Measurements from ENCODE around the gene GRM8.

The GRM8 gene

DNA sequence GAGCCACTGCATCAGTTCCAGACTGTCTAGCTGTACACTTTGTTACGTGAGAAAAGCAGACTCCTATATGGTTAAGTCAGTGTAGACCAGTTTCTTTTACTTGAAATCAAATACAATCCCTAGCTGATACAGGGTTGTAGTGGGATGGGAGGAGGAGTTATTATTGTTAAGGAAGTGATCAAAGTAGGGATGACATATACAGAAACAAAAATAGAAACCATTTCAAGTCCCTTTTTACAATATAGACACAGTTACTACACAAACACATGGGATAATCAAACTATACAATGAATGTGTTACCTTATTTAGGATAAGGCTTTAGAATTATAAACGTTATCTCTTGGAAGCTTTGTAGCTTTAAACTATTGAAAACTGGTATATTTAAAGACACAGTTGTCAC is 233.9 kb downstream of the GRM8 start:
- no peak for TF ChIP-seq CTCF (IDR thresholded peaks at IDR 0.05; ENCODE audit: low read depth, low read length)

DNA sequence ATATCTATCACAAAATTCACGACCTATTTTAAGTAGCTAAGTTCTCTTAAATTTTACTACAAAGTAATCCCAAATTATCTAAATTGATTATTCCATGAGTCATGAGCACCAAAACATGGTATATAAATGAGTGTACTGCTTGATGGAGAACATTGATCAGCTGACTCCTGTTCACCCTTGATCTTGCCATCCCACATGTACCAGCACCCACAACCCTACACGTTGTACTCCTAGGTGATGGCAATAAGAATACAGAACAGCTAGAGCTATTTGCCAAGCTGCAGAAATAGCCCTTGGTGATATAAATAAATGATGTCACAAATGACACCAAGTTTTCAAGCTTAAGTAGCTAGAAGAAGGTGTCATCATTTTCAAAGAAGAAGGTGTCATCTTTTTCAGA is 235.5 kb downstream of the GRM8 start:
- TF ChIP-seq CTCF (IDR thresholded peaks at IDR 0.05; ENCODE audit: low read depth, low read length) = no peak
- H3K4me3 ChIP-seq (ENCODE audit: low read depth, low read length) = no peak overlapping the region

More for the DNA sequence above, 233.9 kb downstream of the GRM8 start:
- no peak overlapping the region for H3K4me3 ChIP-seq (ENCODE audit: low read depth, low read length)

GRCh38 chr7:127000725-127001124 is 252.0 kb downstream of the GRM8 start:
- no peak overlapping the region for H3K4me3 ChIP-seq (ENCODE audit: low read depth, low read length)
- TF ChIP-seq CTCF (IDR thresholded peaks at IDR 0.05; ENCODE audit: low read depth, low read length) = no peak

DNA sequence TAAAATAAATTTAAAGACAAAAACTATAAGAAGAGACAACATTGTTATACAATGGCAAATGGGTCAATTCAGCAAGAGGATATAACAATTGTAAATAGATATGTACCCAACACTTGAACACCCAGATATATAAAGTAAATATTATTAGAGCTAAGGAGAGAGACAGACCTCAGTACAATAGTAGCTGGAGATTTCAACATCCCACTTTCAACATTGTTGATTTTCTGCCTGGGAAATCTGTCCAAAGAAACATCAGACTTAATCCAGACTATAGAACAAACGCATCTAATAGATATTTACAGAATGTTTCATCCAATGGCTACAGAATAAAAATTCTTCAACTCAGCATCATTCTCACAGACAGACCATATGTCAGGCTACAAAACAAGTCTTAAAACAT is 256.1 kb downstream of the GRM8 start:
- H3K4me3 ChIP-seq (ENCODE audit: low read depth, low read length) = no peak overlapping the region
- TF ChIP-seq CTCF (IDR thresholded peaks at IDR 0.05; ENCODE audit: low read depth, low read length) = no peak

DNA sequence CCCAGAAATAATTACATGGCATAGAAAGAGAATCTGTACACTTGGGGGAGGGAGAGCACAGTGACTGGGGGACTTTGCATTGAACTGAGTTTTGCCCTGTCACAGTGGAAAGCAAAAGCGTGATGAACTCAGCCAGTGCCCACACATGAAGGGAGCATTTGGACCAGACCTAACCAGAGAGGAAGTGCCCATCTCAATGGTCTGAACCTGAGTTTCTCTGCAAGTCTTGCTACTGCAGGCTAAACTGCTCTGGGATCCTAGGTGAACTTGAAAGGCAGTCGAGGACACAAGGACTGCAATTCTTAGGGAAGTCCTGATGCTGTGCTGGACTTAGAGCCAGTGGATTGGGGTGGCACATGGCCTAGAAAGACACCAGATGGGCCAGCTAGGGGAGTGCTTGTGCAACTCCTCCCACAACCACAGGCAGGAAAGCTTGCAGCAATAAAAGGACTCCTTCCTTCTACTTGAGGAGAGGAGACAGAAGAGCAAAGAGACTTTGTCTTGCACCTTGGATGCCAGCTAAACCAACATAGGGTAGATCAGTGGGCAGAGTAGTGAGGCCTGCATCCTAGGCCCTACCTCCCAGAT is 259.0 kb downstream of the GRM8 start:
- no peak overlapping the region for H3K4me3 ChIP-seq (ENCODE audit: low read depth, low read length)
- no peak for TF ChIP-seq CTCF (IDR thresholded peaks at IDR 0.05; ENCODE audit: low read depth, low read length)

DNA sequence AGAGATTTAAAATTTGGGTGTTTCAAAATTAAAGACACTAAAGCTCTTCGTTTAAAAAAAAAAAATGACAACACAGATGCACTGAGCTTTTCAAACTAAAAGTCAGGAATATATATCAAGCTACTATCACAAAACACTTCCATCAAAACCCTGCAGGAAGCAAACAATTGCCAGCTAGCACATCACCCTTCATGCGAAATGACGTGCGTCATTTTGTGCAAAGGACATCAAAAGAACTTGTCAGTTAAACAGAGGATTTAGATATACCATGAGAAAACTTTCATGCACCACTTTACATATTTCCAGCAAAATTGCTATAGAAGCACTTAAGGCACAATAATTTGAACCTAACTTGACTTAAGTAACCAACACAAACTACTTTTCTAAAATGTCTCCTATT is 264.7 kb downstream of the GRM8 start:
- H3K4me3 ChIP-seq (ENCODE audit: low read depth, low read length) = no peak overlapping the region
- no peak for TF ChIP-seq CTCF (IDR thresholded peaks at IDR 0.05; ENCODE audit: low read depth, low read length)

- no peak overlapping the region for H3K4me3 ChIP-seq (ENCODE audit: low read depth, low read length)
- TF ChIP-seq CTCF (IDR thresholded peaks at IDR 0.05; ENCODE audit: low read depth, low read length) = no peak
These were observed 273.0 kb downstream of the GRM8 start for GRCh38 chr7:126979722-126980121.
